Measurements from ENCODE around the gene POLG2.

DNA sequence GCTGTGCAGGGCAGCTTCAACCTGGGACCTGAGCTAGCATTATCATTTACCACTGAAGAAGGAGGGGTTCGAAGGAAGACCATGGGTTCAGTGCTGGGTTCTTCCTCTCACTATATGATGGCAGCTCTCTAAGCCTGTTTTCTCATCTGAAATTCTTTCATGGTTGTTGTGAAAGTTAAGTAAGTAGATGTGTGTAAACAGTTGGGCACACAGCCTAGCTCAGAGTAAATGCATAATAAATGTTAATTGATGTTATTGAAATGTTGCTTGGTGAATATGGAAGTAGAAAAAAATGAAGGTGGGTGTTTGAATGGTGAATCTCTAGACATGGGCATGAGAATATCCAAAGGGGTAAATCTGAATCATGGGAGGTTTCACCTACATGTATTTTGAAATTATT is 19.0 kb upstream of the POLG2 start:
- no peak for TF ChIP-seq POLR2AphosphoS5 (IDR thresholded peaks at IDR 0.05; ENCODE audit: low read depth, low read length)
- no peak for TF ChIP-seq CTCF (IDR thresholded peaks at IDR 0.05; ENCODE audit: control extremely low read depth in 1 of 3, insufficient read depth in 1 of 3, low read depth in 1 of 3, low read length in 3 of 3)
- TF ChIP-seq, protein P1, sequence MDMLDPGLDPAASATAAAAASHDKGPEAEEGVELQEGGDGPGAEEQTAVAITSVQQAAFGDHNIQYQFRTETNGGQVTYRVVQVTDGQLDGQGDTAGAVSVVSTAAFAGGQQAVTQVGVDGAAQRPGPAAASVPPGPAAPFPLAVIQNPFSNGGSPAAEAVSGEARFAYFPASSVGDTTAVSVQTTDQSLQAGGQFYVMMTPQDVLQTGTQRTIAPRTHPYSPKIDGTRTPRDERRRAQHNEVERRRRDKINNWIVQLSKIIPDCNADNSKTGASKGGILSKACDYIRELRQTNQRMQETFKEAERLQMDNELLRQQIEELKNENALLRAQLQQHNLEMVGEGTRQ (IDR thresholded peaks at IDR 0.05; ENCODE audit: low read length): no peak
- TF ChIP-seq YY1 (IDR thresholded peaks at IDR 0.05; ENCODE audit: low read depth, low read length): no peak
- no peak for TF ChIP-seq JUN (IDR thresholded peaks at IDR 0.05; ENCODE audit: low read depth, low read length)
- no peak for TF ChIP-seq EZH2 (IDR thresholded peaks at IDR 0.05; ENCODE audit: low read depth, low read length, severe bottlenecking)
- TF ChIP-seq ATF3 (IDR thresholded peaks at IDR 0.05; ENCODE audit: insufficient read depth, low read depth, low read length): no peak
- TF ChIP-seq CHD2 (IDR thresholded peaks at IDR 0.05; ENCODE audit: low read length): no peak
- no peak for TF ChIP-seq NANOG (IDR thresholded peaks at IDR 0.05; ENCODE audit: insufficient read depth, low read depth, low read length, poor library complexity, severe bottlenecking)
- no peak for TF ChIP-seq CEBPB (IDR thresholded peaks at IDR 0.05; ENCODE audit: low read depth, low read length)
- no peak for TF ChIP-seq NRF1 (IDR thresholded peaks at IDR 0.05; ENCODE audit: low read depth, low read length)
